Body of pancreas (tissue), 4 donors: Measurements from ENCODE around the gene ATP8A2. TPM values are rescaled to one million over a fixed set of nuclear protein-coding genes. Genes with fewer than 3 reads are reported as not detected.

Experiments
- ATAC-seq: fragments of 150-250 bp; one replicate; pipeline ENCODE4 v1.9.1; 2016
- DNase-seq, 4 donors: peaks; one replicate each; pipeline ENCODE4 v3.0.0-alpha.2; 2019
- H3K27ac ChIP-seq, 4 donors: fragments of 200-600 bp; sonication (generic); 1 replicate in 3 of 4; 2 replicates in 1 of 4; pipeline versions ENCODE4 v1.5.1 to v1.6.1; 2016 to 2019; ENCODE audit warnings: mild to moderate bottlenecking in 1 of 4, mixed read lengths in 1 of 4, moderate library complexity in 1 of 4
- H3K27me3 ChIP-seq, 2 donors: fragments of 200-600 bp; sonication (generic); one replicate each; pipeline ENCODE4 v1.6.0; 2016; ENCODE audit warnings: mild to moderate bottlenecking in 1 of 2
- H3K36me3 ChIP-seq, 2 donors: fragments of 200-600 bp; sonication (generic); replicated peaks in 1 of 2; 2 replicates each; pipeline ENCODE4 v1.5.1; 2016; ENCODE audit warnings: low read depth in 2 of 2; ENCODE audit not compliant: insufficient read depth in 1 of 2
- H3K4me1 ChIP-seq: fragments of 200-600 bp; sonication (generic); one replicate; pipeline ENCODE4 v1.6.0; 2016
- H3K4me3 ChIP-seq, 2 donors: fragments of 200-600 bp; sonication (generic); 1 replicate in 1 of 2; 2 replicates in 1 of 2; pipeline ENCODE4 v1.5.1; 2016 to 2019
- H3K9me3 ChIP-seq, 3 donors: fragments of 200-600 bp; sonication (generic); 1 replicate in 2 of 3; 2 replicates in 1 of 3; pipeline ENCODE4 v1.5.1; 2016
- CTCF ChIP-seq, 7 experiments: fragments of 450-650 bp in 4 of 7; fragments of 200-600 bp in 3 of 7; sonication (generic) in 3 of 7; IDR thresholded peaks; one replicate each; pipeline ENCODE4 v1.5.1; 2016 to 2019; ENCODE audit warnings: antibody characterized with exemption in 7 of 7
- POLR2A ChIP-seq, 3 donors: fragments of 450-650 bp; IDR thresholded peaks; one replicate each; pipeline ENCODE4 v1.6.1; 2016; ENCODE audit warnings: antibody characterized with exemption in 3 of 3, mild to moderate bottlenecking in 2 of 3
- WGBS, 2 donors: methylation state at CpG; one replicate each; pipeline ENCODE4 v1.1.5; 2017; 5-methylcytosine and 5-hydroxymethylcytosine counted together
- intact Hi-C: fragments of 100-400 bp; cut with DNase I; formaldehyde crosslinking; loops from one replicate; pipeline ENCODE4 v1.15.1; 2023
- total RNA-seq, 2 donors: library from RNA; depleted of rRNA; stranded (reverse); fragments of >200 nt; gene quantifications; one replicate each; pipeline ENCODE4 v1.1.0, GENCODE V29; 2016

The ATP8A2 gene
- total RNA-seq, 2 donors from 2014 or later, result under 0.01 TPM; not detected in 1

DNA sequence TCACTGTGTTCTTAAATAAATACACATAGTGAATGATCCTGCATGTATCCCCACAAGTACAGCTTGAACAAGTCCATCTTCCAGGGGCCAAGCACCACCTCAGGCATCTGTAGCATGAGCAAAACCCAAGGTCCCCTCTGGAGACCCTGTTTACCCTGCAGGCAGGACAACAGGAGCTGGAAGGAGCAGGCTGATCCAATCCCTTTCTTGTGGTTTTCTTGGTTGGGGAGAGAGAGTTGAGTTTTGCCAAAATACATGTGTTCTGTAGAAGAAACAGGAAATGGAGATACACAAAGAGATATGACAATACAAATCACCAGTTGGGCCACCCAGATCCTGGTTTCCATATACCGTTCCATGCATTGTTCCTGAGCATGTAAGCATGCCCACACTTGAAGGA lies 587.2 kb downstream of the ATP8A2 start:
- no peak for TF ChIP-seq POLR2A (IDR thresholded peaks at IDR 0.05)
- no peak for TF ChIP-seq CTCF (IDR thresholded peaks at IDR 0.05)
- intact Hi-C loops, result no loop called here
- H3K27ac ChIP-seq, result no peak overlapping the region
- 79 to 87% methylated on average over 1 of the region's 1 CpG for WGBS, 2 donors
- ATAC-seq (no peak), DNase-seq (no peak)
- H3K4me1 ChIP-seq, result no peaks in the 10 kb centered on the region
- H3K4me3 ChIP-seq, result no peak overlapping the region
- H3K36me3 ChIP-seq, result no peaks in the 10 kb centered on the region
- H3K9me3 ChIP-seq, result no peaks in the 10 kb centered on the region
- H3K27me3 ChIP-seq, result no peaks in the 10 kb centered on the region

DNA sequence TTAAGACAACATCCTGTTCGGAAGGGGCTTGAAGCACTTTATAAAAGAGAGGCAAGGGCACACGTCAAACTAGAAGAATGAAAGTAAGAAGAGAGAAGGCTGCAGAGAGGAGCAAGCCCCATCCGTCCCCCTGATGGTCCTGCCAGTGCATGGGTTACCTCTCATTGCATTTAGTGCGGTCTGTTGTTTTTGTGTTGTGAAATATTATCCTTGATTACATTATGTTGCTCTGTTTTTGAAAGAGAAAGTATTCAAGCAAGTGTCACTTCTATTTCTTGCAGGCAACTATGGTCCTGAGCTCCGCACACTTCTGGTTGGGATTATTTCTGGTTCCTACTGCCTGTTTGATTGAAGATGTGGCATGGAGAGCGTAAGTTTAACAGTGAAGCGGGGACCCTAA lies 589.5 kb downstream of the ATP8A2 start:
- H3K27ac ChIP-seq, result no peak overlapping the region
- WGBS, 2 donors, result 85 to 87% methylated on average over 7 of the region's 7 CpGs
- no peak overlapping the region for H3K4me3 ChIP-seq
- H3K4me1 ChIP-seq, result no peaks in the 10 kb centered on the region
- no peaks in the 10 kb centered on the region for H3K27me3 ChIP-seq
- no peaks in the 10 kb centered on the region for H3K36me3 ChIP-seq
- no peak for DNase-seq
- no peaks in the 10 kb centered on the region for H3K9me3 ChIP-seq
- no peak for ATAC-seq
- intact Hi-C loops, result no loop called here
- TF ChIP-seq CTCF (IDR thresholded peaks at IDR 0.05) (no peak), POLR2A (IDR thresholded peaks at IDR 0.05) (no peak)

- no peak overlapping the region for H3K4me3 ChIP-seq
Observed at GRCh38 chr13:25963674-25964073, 591.9 kb downstream of the ATP8A2 start.

GRCh38 chr13:25965596-25965995 lies 593.8 kb downstream of the ATP8A2 start:
- H3K36me3 ChIP-seq, result no peaks in the 10 kb centered on the region
- H3K4me3 ChIP-seq, result no peak overlapping the region
- no peak for ATAC-seq
- no peak overlapping the region for H3K27ac ChIP-seq
- no peak for DNase-seq
- 47 to 50% methylated on average over 2 of the region's 2 CpGs for WGBS, 2 donors
- intact Hi-C loops, result no loop called here
- no peaks in the 10 kb centered on the region for H3K27me3 ChIP-seq
- no peaks in the 10 kb centered on the region for H3K4me1 ChIP-seq
- no peaks in the 10 kb centered on the region for H3K9me3 ChIP-seq
- no peak for TF ChIP-seq CTCF (IDR thresholded peaks at IDR 0.05)
- no peak for TF ChIP-seq POLR2A (IDR thresholded peaks at IDR 0.05)

More at GRCh38 chr13:25963674-25964073, 591.9 kb downstream of the ATP8A2 start:
- H3K9me3 ChIP-seq, result no peaks in the 10 kb centered on the region
- no peak for DNase-seq
- intact Hi-C loops, result no loop called here
- no peak overlapping the region for H3K27ac ChIP-seq
- no peaks in the 10 kb centered on the region for H3K4me1 ChIP-seq
- H3K27me3 ChIP-seq, result no peaks in the 10 kb centered on the region
- 32 to 39% methylated on average over 4 of the region's 4 CpGs for WGBS, 2 donors
- H3K36me3 ChIP-seq, result no peaks in the 10 kb centered on the region
- no peak for ATAC-seq
- TF ChIP-seq POLR2A (IDR thresholded peaks at IDR 0.05) (no peak), CTCF (IDR thresholded peaks at IDR 0.05) (no peak)

DNA sequence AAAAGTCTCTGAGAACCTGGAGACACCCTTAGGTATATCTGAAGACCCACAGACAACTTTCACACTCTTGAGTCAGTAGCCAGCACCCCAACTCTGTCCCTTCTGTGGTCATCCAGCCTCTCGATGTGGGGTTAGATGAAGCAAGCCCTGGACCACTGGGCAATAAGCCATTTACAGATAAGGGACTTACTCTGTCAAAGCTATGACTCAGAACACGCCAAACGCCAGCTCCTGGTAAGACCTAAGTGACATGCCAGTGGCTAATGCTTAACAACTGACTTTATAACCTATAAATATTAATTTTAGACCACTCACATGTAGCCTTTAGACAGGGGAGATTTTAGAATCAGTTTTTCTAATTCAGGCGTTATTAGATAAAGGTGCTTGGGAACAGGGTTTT lies 594.3 kb downstream of the ATP8A2 start:
- Histone ChIP-seq H3K4me3 (no peak overlapping the region), H3K9me3 (no peaks in the 10 kb centered on the region), H3K27ac (no peak overlapping the region), H3K27me3 (no peaks in the 10 kb centered on the region), H3K36me3 (no peaks in the 10 kb centered on the region), H3K4me1 (no peaks in the 10 kb centered on the region)
- TF ChIP-seq POLR2A (IDR thresholded peaks at IDR 0.05) (no peak), CTCF (IDR thresholded peaks at IDR 0.05) (no peak)
- no peak for ATAC-seq
- no peak for DNase-seq
- intact Hi-C loops, result no loop called here
- WGBS, 2 donors, result 26 to 42% methylated on average over 4 of the region's 4 CpGs
